Transverse colon (tissue), 4 donors: ENCODE data around the gene ZSWIM4. TPM values are rescaled to one million over a fixed set of nuclear protein-coding genes. Genes with fewer than 3 reads are reported as not detected.
A peak's percentile ranks its signal among the peaks of the same experiment; 100 is the strongest.

Experiments
- DNase-seq: peaks from one replicate; pipeline ENCODE4 v3.0.0-alpha.2; 2019
- H3K27ac ChIP-seq, 4 donors: fragments of 200-600 bp; sonication (generic); 2 replicates each; pipeline ENCODE4 v1.5.1; 2016 to 2018; ENCODE audit warnings: inconsistent platforms in 4 of 4
- H3K27me3 ChIP-seq: fragments of 200-600 bp; sonication (generic); 2 replicates; pipeline ENCODE4 v1.5.1; 2017; ENCODE audit warnings: inconsistent platforms
- H3K36me3 ChIP-seq, 4 donors: fragments of 200-600 bp; sonication (generic); 2 replicates each; pipeline ENCODE4 v1.5.1; 2017 to 2019; ENCODE audit warnings: inconsistent platforms in 4 of 4
- H3K4me1 ChIP-seq, 4 donors: fragments of 200-600 bp; sonication (generic); 2 replicates each; pipeline ENCODE4 v1.5.1; 2017 to 2020; ENCODE audit warnings: inconsistent platforms in 4 of 4
- H3K4me3 ChIP-seq, 4 donors: fragments of 200-600 bp; sonication (generic); 1 replicate in 1 of 4; 2 replicates in 3 of 4; pipeline versions ENCODE4 v1.5.1 to v1.6.1; 2017 to 2019; ENCODE audit warnings: inconsistent platforms in 4 of 4
- H3K9me3 ChIP-seq, 2 donors: fragments of 200-600 bp; sonication (generic); 2 replicates each; pipeline ENCODE4 v1.5.1; 2017 to 2019; ENCODE audit warnings: inconsistent platforms in 2 of 2
- CTCF ChIP-seq, 5 experiments: fragments of 200-600 bp in 3 of 5; fragments of 450-650 bp in 2 of 5; sonication (generic) in 3 of 5; IDR thresholded peaks; 1 replicate in 2 of 5; 2 replicates in 3 of 5; pipeline ENCODE4 v1.5.1; 2016 to 2017; ENCODE audit warnings: antibody characterized with exemption in 5 of 5, inconsistent platforms in 3 of 5, mild to moderate bottlenecking in 2 of 5, moderate library complexity in 1 of 5
- EP300 ChIP-seq: sonication (generic); formaldehyde crosslinking; IDR thresholded peaks from one replicate; pipeline ENCODE4 v1.6.1; 2017; ENCODE audit warnings: antibody characterized with exemption, low read depth
- POLR2A ChIP-seq: fragments of 450-650 bp; IDR thresholded peaks from one replicate; pipeline ENCODE4 v1.6.1; 2016; ENCODE audit warnings: antibody characterized with exemption, mild to moderate bottlenecking, moderate library complexity
- POLR2AphosphoS5 ChIP-seq, 3 donors: sonication (generic); formaldehyde crosslinking; IDR thresholded peaks; one replicate each; pipeline ENCODE4 v1.6.1; 2016; ENCODE audit warnings: antibody characterized with exemption in 3 of 3
- WGBS, 2 donors: methylation state at CpG; one replicate each; pipeline ENCODE4 v1.1.5; 2018; ENCODE audit warnings: low coverage in 1 of 2; 5-methylcytosine and 5-hydroxymethylcytosine counted together
- in situ Hi-C, 4 donors: fragments of 200-750 bp; cut with MboI; loops; one replicate each; pipeline versions ENCODE4 v1.15.0 to v1.15.1; 2017; ENCODE audit warnings: low sequenced_read_pairs in 3 of 4, low pct_ligation_motif_present in 1 of 4, low pct_unique_long_range_greater_than_20kb in 1 of 4
- intact Hi-C: fragments of 100-400 bp; cut with DNase I; formaldehyde crosslinking; loops from one replicate; pipeline ENCODE4 v1.15.1; 2023; ENCODE audit warnings: low total_unique reads
- total RNA-seq, 4 donors: library from RNA; depleted of rRNA; stranded (reverse); fragments of >200 nt; gene quantifications; one replicate each; pipeline ENCODE4 v1.1.0, GENCODE V29; 2016

The ZSWIM4 gene
- total RNA-seq, 4 donors from 2014 or later = 2.3 to 5.1 (median 2.9) TPM

- DNase-seq = peak; percentile 84
- 19% methylated on average over 21 of the region's 26 CpGs; no CpG with 5 or more reads in 1 of the 2 donors for WGBS, 2 donors
- no peaks in the 10 kb centered on the region for H3K27me3 ChIP-seq
- peak overlapping the region; percentile 99 to 100 (median 100) for H3K27ac ChIP-seq
- peaks cover 21 to 75% (median 58%) of the 10 kb centered on the region in 4 donors for H3K4me1 ChIP-seq
- no peak for TF ChIP-seq EP300
- peak; percentile 81 for TF ChIP-seq POLR2A
- TF ChIP-seq POLR2AphosphoS5 (IDR thresholded peaks at IDR 0.05) = peak in 2 of 3 donors; percentile 86 to 89
- no peaks in the 10 kb centered on the region for H3K36me3 ChIP-seq
- H3K9me3 ChIP-seq = no peaks in the 10 kb centered on the region
- in situ Hi-C loops (no loop called here), intact Hi-C loops (no loop called here)
- peak overlapping the region; percentile 82 to 97 (median 90) for H3K4me3 ChIP-seq
Measured at GRCh38 chr19:13841086-13841961, 46.1 kb downstream of the ZSWIM4 start.

- in situ Hi-C loops (no loop called here), intact Hi-C loops (no loop called here)
- no peak for DNase-seq
- H3K27me3 ChIP-seq = no peaks in the 10 kb centered on the region
- peaks cover 21 to 75% (median 61%) of the 10 kb centered on the region in 4 donors for H3K4me1 ChIP-seq
- no peaks in the 10 kb centered on the region for H3K9me3 ChIP-seq
- peak overlapping the region; percentile 82 to 97 (median 90) for H3K4me3 ChIP-seq
- TF ChIP-seq CTCF (IDR thresholded peaks at IDR 0.05) = no peak
- no peak for TF ChIP-seq POLR2AphosphoS5 (IDR thresholded peaks at IDR 0.05)
- no peak for TF ChIP-seq EP300
- TF ChIP-seq POLR2A = no peak
- 1% methylated on average over 11 of the region's 11 CpGs; no CpG with 5 or more reads in 1 of the 2 donors for WGBS, 2 donors
- H3K36me3 ChIP-seq = no peaks in the 10 kb centered on the region
- peak overlapping the region; percentile 99 to 100 (median 100) for H3K27ac ChIP-seq
Measured at GRCh38 chr19:13841962-13842290, 46.7 kb downstream of the ZSWIM4 start.

- no peaks in the 10 kb centered on the region for H3K36me3 ChIP-seq
- peak overlapping the region; percentile 82 to 97 (median 90) for H3K4me3 ChIP-seq
- intact Hi-C loops = no loop called here
- H3K27ac ChIP-seq = peak overlapping the region; percentile 99 to 100 (median 100)
- no peaks in the 10 kb centered on the region for H3K9me3 ChIP-seq
- no peaks in the 10 kb centered on the region for H3K27me3 ChIP-seq
- peak; percentile 88 for DNase-seq
- in situ Hi-C loops = no loop called here
- peak in 1 of 5 experiments; percentile 10 for TF ChIP-seq CTCF (IDR thresholded peaks at IDR 0.05)
- TF ChIP-seq POLR2A = peak; percentile 60
- TF ChIP-seq EP300 = no peak
- peak; percentile 86 to 96 (median 88) for TF ChIP-seq POLR2AphosphoS5 (IDR thresholded peaks at IDR 0.05)
- peaks cover 27 to 75% (median 61%) of the 10 kb centered on the region in 4 donors for H3K4me1 ChIP-seq
- WGBS, 2 donors = 0 to 5% methylated on average over 2 to 3 of the region's 95 CpGs
Measured at GRCh38 chr19:13842291-13843103, 47.3 kb downstream of the ZSWIM4 start.

GRCh38 chr19:13843104-13843921 lies 48.1 kb downstream of the ZSWIM4 start:
- Histone ChIP-seq H3K9me3 (no peaks in the 10 kb centered on the region), H3K27me3 (no peaks in the 10 kb centered on the region), H3K36me3 (no peaks in the 10 kb centered on the region), H3K4me1 (peaks cover 31 to 74% (median 61%) of the 10 kb centered on the region in 4 donors), H3K4me3 (peak overlapping the region; percentile 45 to 97 (median 82)), H3K27ac (peak overlapping the region; percentile 99 to 100 (median 100))
- 0 to 13% methylated on average over 4 to 19 of the region's 24 CpGs for WGBS, 2 donors
- peak; percentile 39 for TF ChIP-seq EP300
- peak in 2 of 3 donors; percentile 24 to 50 for TF ChIP-seq POLR2AphosphoS5 (IDR thresholded peaks at IDR 0.05)
- no peak for TF ChIP-seq CTCF (IDR thresholded peaks at IDR 0.05)
- TF ChIP-seq POLR2A = no peak
- in situ Hi-C loops = no loop called here
- intact Hi-C loops = no loop called here
- DNase-seq = peak; percentile 75
